Cardiac septum (tissue), 1 donor: ENCODE results near the gene TBL1X. TPM values are rescaled to one million over a fixed set of nuclear protein-coding genes. Genes with fewer than 3 reads are reported as not detected.

Experiments used
- DNase-seq: peaks from one replicate; pipeline ENCODE4 v3.0.0-alpha.2; 2020; ENCODE audit warnings: low spot score
- intact Hi-C: fragments of 100-400 bp; cut with DNase I; formaldehyde crosslinking; loops from one replicate; pipeline ENCODE4 v1.14.0; 2022
- total RNA-seq: library from RNA; stranded (reverse); fragmentation: NEBNext Ultra II Directional; extraction: Animal tissue kit (Norgen Biotek cat#: 25700); gene quantifications from one replicate; pipeline ENCODE4 v1.2.1, GENCODE V29; 2021
- donor health status: DM: no; HTN: no; CAD: no.

The TBL1X gene
- total RNA-seq, 1 donor from 2014 or later = 11.3 TPM

DNA sequence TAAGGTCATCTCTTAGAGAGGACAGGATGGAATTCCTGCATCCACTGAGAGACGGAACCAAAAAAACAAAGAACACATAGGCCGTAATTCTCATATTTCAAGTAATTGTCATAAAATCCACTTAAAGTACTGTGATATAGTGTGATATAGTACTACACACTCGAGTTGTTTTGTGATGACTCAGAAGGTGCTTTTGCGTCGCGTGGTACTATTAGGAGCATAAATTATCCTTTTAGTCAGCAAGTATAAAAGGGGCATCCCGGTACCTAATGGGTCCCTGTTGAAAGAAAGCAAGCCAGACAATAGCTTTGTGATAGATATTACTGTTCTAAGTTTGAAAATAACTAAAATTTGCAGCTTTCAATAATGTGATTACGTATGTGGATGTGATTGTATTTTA lies 245.5 kb downstream of the TBL1X start:
- DNase-seq = no peak
- intact Hi-C loops = no loop called here

DNA sequence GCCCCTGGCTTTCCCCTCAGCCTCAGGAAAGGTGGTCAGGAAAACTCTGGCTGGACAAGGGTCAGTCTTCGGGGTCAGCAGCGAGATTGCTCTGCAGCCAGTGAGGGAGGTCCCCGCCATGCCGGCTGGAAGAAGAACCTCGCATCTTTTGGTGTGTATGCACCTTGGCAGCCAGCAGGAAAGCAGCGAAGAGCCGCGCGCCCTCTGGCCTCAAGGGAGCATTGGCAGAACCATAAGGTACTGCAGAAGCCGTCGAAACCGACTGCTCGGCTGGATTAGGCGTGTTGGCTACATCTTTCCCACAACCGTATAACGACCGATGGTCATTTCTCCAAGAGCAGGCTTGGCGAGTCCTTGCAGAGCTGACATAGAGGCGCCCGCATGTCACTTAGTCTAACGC lies 252.5 kb downstream of the TBL1X start:
- DNase-seq = no peak
- intact Hi-C loops = no loop called here

GRCh38 chrX:9724711-9725110 lies 259.9 kb downstream of the TBL1X start:
- no peak for DNase-seq
- intact Hi-C loops = no loop called here

GRCh38 chrX:9728261-9728660 lies 263.4 kb downstream of the TBL1X start:
- intact Hi-C loops = no loop called here

GRCh38 chrX:9729171-9729885 lies 264.5 kb downstream of the TBL1X start:
- no peak for DNase-seq
- intact Hi-C loops = no loop called here

More at GRCh38 chrX:9728261-9728660, 263.4 kb downstream of the TBL1X start:
- DNase-seq = no peak

DNA sequence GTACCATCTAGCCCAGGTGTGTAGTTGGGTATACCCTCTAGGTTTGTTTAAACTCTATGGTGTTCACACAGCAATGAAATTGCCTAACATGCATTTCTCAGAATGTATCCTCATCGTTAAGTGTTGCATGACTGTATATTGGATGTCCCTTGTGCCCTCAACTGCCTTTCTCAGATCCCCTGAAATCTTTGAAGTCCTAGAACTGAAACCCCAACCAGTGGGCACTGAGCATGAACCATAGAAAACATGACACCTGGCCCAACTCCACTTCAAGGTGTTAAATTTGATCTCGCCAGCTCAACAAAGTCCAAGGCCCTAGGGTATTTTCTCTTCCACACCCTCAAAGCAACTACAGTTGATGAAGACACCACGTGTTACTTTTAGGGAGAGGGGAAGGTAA lies 265.2 kb downstream of the TBL1X start:
- no peak for DNase-seq

GRCh38 chrX:9730752-9731151 lies 265.9 kb downstream of the TBL1X start:
- no peak for DNase-seq
- intact Hi-C loops = no loop called here

More for the DNA sequence above, 265.2 kb downstream of the TBL1X start:
- intact Hi-C loops = no loop called here

GRCh38 chrX:9737363-9737762 lies 272.5 kb downstream of the TBL1X start:
- no peak for DNase-seq
- intact Hi-C loops = no loop called here

- intact Hi-C loops = no loop called here
- DNase-seq = no peak
Measured at GRCh38 chrX:9738151-9738550, 273.3 kb downstream of the TBL1X start.

GRCh38 chrX:9739130-9739529 lies 274.3 kb downstream of the TBL1X start:
- no peak for DNase-seq
- intact Hi-C loops = no loop called here

DNA sequence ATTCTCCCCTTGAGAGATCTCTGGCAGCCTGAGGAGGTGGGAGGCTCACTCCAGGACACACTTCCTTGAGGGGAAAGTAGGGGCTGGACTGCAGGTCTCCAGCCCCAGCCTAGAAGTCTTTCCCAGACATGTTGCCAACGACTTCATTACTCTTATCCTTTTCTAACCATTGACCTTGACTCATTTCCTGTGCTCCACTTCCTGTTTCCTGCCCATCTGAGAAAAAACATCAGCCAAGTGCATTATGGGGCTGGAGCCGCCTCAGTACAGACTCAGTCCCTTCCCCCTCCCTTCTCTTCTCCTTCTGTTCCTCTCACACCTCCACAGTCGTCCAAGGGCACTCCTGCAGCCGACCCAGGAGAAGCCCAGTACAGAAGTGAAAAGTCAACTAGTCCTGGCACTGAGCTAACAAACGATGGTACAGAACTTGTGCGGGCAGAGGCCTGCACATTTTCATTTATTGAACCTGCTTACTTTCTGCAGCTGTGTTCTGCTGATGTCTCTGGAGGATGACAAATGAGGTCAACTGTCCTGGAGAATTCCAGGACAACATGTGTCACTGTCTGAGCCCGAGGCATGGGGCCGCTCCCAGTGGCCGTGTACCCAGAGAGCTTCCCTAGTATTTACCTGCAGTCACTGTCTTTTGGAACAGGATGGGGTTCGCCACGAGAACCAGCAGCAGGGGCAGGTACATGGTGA lies 280.7 kb downstream of the TBL1X start:
- intact Hi-C loops = no loop called here
- no peak for DNase-seq

DNA sequence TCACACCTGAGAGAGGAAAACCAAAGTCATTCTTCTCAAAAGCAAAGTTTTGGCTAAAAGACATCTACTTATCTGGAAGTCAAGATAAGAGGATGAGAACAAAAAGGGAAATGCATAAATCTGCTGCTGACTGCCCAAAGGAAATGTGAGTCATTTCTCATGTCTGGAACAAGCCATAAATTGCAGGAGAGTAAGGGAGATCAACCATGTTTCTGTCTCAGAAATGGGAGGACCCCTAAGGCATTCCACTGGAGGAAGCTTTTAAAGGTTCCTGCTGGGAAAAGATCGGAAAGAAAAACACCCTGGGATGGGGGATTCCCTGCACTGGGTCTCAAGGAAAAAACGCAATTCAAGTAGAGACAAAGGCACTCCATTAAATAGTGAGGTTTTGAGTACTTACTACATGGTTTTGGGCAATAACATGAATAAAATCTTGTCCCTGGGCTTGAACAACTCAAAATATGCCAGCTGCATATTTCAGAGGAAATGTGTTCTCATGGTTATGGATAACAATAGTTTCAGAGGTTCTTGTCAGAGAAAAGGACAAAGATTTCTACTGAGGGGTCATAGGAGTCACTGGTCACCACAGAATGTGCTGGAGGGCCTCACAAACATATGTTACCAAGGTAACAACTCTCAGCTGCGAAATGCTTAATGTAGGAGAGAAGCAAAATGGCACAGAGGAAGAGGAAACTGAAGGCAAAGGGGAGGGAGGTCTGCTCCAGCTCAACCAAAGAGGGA lies 281.5 kb downstream of the TBL1X start:
- DNase-seq = no peak
- intact Hi-C loops = no loop called here

- intact Hi-C loops = no loop called here
Measured at GRCh38 chrX:9747644-9748043, 282.8 kb downstream of the TBL1X start.

GRCh38 chrX:9749146-9749692 lies 284.4 kb downstream of the TBL1X start:
- no peak for DNase-seq
- intact Hi-C loops = no loop called here

More at GRCh38 chrX:9747644-9748043, 282.8 kb downstream of the TBL1X start:
- no peak for DNase-seq

DNA sequence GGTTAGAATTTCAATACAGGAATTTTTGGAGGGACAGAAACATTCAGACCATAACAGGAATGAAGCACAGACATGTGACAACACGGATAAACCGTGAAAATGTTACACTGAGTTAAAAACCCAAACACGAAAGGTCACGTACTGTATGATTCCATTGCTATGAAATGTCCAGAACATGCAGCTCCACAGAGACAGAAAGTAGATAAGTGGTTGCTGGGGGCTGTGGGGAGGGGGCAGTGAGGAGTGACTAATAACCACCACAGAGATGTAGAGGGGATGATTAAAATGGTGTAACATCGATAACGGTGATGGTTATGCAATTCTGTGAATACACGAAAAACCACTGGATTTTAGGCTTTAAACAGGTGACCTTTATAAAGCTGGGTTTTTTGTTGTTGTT lies 292.5 kb downstream of the TBL1X start:
- intact Hi-C loops = no loop called here
- DNase-seq = no peak

GRCh38 chrX:9758021-9758638 lies 293.3 kb downstream of the TBL1X start:
- no peak for DNase-seq
- intact Hi-C loops = no loop called here

DNA sequence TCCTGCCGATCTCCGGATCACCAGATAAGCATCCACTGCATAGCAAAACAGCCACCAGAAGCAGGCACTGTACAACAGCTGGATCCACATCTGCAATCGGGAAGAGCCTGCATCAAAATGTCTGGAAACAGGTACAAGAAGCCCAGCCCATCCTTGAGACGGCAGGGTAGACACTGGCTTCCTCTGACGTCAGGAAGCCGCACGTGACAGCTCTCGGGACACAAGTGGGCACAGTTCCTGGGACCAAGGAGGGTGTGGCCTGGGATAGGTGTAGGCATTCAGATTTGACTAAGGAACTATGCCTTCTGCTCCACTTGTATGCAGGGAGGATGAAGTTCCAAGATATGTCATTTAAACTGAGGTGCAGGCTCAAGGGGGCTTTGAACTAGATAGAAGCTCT lies 294.5 kb downstream of the TBL1X start:
- intact Hi-C loops = no loop called here
- no peak for DNase-seq

DNA sequence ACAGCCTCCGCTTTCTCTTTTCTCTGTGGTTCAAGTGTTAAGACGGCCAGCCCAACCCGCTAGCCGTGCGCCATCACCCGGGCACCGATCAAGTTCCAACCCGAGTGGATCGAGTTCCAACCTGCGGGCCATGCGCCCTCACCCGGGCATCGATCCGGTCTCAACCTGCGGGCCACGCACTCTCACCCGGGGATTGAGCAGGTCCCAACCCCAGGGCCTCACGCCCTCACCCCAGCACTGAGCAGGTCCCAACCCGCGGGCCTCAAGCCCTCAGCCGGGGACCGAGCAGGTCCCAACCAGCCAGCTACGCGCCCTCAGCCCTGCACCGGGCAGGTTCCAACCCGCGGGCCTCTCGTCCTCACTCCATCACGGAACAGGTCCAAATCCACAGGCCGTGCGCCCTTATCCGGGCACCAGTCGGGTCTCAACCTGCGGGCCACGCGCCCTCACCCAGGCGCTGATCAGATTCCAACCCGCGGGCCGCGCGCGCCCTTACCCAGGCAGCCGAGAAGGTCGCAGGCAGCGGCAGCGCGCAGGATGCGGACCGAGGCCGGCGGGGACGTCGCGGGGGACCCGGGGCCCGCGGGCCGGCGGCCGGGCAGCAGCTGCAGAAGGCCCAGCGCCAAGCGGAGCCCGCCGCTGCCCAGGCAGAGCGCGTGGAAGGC lies 300.3 kb downstream of the TBL1X start:
- DNase-seq = no peak
- intact Hi-C loops = no loop called here

- DNase-seq = no peak
- intact Hi-C loops = no loop called here
Measured at GRCh38 chrX:9765737-9766097, 300.9 kb downstream of the TBL1X start, which contains the start of gene GPR143. GPR143 (minus strand) TSS chrX:9765847; CDS start chrX:9765817, 30 bp downstream.
